GM19328 (cell line): ENCODE measurements around the gene DHRSX.
"Not testable (repeated sequence)": the region's sequence is repeated elsewhere in the genome, so short reads cannot be mapped to it uniquely, and the experiment has no call there.

Experiments
- ATAC-seq: cut with Tn5 transposase; IDR thresholded peaks from one replicate; pipeline ENCODE4 v1.9.1; 2021; ENCODE audit warnings: mild to moderate bottlenecking, moderate library complexity; ENCODE audit not compliant: unreplicated experiment

DHRSX gene

GRCh38 chrX:2430265-2430825, 70.4 kb downstream of the DHRSX start:
- no peak for ATAC-seq

- ATAC-seq: no peak
These were observed 73.0 kb downstream of the DHRSX start for GRCh38 chrX:2427737-2428136.

- no peak for ATAC-seq
These were observed 73.6 kb downstream of the DHRSX start for GRCh38 chrX:2427147-2427546.

- ATAC-seq: no peak
These were observed 74.4 kb downstream of the DHRSX start for GRCh38 chrX:2426289-2426882.

GRCh38 chrX:2425286-2426071, 75.3 kb downstream of the DHRSX start:
- no peak for ATAC-seq

- no peak for ATAC-seq
These were observed 76.5 kb downstream of the DHRSX start for GRCh38 chrX:2424317-2424716.

- ATAC-seq: no peak
These were observed 76.9 kb downstream of the DHRSX start for GRCh38 chrX:2423899-2424298.

GRCh38 chrX:2423282-2423681, 77.5 kb downstream of the DHRSX start:
- no peak for ATAC-seq

- ATAC-seq: not testable (repeated sequence)
These were observed 81.4 kb downstream of the DHRSX start for GRCh38 chrX:2419418-2419817.

GRCh38 chrX:2418000-2418399, 82.8 kb downstream of the DHRSX start:
- ATAC-seq: no peak

GRCh38 chrX:2416851-2417604, 83.7 kb downstream of the DHRSX start:
- no peak for ATAC-seq

GRCh38 chrX:2414384-2414783, 86.4 kb downstream of the DHRSX start:
- no peak for ATAC-seq

- ATAC-seq: no peak
These were observed 86.8 kb downstream of the DHRSX start for GRCh38 chrX:2413969-2414368.

GRCh38 chrX:2412131-2412530, 88.6 kb downstream of the DHRSX start:
- no peak for ATAC-seq

GRCh38 chrX:2410279-2411020, 90.3 kb downstream of the DHRSX start:
- no peak for ATAC-seq

- no peak for ATAC-seq
These were observed 91.0 kb downstream of the DHRSX start for GRCh38 chrX:2409796-2410195.

- ATAC-seq: no peak
These were observed 91.9 kb downstream of the DHRSX start for GRCh38 chrX:2408856-2409255.

- no peak for ATAC-seq
These were observed 93.8 kb downstream of the DHRSX start for GRCh38 chrX:2406891-2407518.

GRCh38 chrX:2404776-2405175, 96.0 kb downstream of the DHRSX start:
- no peak for ATAC-seq

GRCh38 chrX:2402361-2402690, 98.5 kb downstream of the DHRSX start:
- ATAC-seq: no peak
